Rectal smooth muscle tissue (tissue), 1 donor: Measurements from ENCODE around the gene TP53I3.
A peak's percentile ranks its signal among the peaks of the same experiment; 100 is the strongest.

Experiments
- H3K27ac ChIP-seq: one replicate; pipeline ENCODE4 v1.7.0; 2013; ENCODE audit warnings: low read depth, low read length, inconsistent platforms
- H3K27me3 ChIP-seq: one replicate; pipeline ENCODE4 v1.7.0; 2013; ENCODE audit warnings: low read length; ENCODE audit not compliant: control insufficient read depth, insufficient read depth
- H3K36me3 ChIP-seq: one replicate; pipeline ENCODE4 v1.7.0; 2013; ENCODE audit warnings: low read length; ENCODE audit not compliant: control insufficient read depth, insufficient read depth
- H3K4me1 ChIP-seq: one replicate; pipeline ENCODE4 v1.7.0; 2013; ENCODE audit warnings: low read length; ENCODE audit not compliant: control insufficient read depth, insufficient read depth
- H3K4me3 ChIP-seq: one replicate; pipeline ENCODE4 v1.7.0; 2013; ENCODE audit warnings: low read length
- H3K9ac ChIP-seq: one replicate; pipeline ENCODE4 v1.7.0; 2013; ENCODE audit warnings: low read length

TP53I3 gene, protein sequence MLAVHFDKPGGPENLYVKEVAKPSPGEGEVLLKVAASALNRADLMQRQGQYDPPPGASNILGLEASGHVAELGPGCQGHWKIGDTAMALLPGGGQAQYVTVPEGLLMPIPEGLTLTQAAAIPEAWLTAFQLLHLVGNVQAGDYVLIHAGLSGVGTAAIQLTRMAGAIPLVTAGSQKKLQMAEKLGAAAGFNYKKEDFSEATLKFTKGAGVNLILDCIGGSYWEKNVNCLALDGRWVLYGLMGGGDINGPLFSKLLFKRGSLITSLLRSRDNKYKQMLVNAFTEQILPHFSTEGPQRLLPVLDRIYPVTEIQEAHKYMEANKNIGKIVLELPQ

DNA sequence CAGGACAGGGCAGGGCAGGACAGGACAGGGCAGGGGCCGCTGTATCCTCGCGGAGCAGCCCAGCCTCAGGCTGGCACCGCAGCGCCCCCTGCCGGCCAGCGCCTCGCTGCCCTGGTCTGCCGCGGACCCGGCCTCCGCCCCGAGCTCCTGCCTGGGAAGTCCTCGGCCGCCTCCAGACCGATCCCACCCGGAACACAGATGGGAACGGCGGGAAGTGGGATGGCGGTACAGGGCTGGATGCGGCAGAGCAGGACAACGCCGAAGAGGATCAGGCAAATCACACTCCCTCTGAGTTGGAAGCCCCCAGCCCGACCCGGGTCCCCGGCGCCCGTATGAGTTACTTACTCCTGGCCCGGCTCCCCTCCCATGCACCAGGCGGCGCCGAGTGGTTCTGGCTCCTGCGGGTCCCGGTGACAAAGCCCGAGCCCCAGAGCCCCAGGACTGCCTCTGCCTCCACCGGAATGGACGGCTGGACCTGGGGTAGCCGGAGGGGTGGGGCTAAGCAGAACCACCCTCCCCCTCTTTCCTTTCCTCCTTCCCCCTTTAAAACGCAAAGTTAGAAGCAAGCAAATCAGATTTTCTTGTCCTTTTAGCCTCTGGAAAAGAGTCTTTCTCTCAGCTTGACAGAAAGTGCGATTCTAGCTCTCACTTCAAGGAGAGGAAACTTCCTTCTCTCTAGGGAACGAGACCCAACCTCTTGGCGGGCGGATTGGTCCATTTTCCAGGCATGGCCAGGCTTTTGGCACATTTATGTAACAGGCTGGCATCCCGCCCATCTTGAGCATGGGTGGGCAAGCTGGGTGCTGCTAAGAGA lies at the start of gene TP53I3:
Gene TP53I3, minus strand, starts transcription at position 449 of the 814 bp plus-strand sequence. CDS start 508 bp downstream, outside the sequence.
- H3K36me3 ChIP-seq, result peaks cover 5% of the 10 kb centered on the region

DNA sequence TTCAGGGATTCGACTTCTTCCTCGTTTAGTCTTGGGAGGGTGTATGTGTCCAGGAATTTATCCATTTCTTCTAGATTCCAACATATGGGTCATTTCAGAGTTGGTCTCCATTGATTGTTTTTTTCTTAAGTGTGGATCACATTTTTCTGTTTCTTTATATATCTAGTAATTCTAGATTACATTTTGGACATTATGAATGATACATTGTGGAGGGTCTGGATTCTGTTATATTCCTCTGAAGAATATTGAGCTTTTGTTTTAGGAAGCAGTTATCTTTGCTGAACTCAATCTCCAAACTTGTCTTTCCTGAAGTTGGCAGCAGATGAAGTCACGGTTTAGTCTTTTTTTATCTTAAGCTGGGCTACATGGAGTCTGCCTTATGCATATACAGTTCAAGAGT lies 47.9 kb upstream of the TP53I3 start:
- no peak overlapping the region for H3K27ac ChIP-seq
- no peaks in the 10 kb centered on the region for H3K4me1 ChIP-seq
- no peaks in the 10 kb centered on the region for H3K27me3 ChIP-seq
- H3K36me3 ChIP-seq, result no peaks in the 10 kb centered on the region
- H3K9ac ChIP-seq, result no peak overlapping the region
- no peak overlapping the region for H3K4me3 ChIP-seq

More for the DNA sequence above, at the start of gene TP53I3:
- Histone ChIP-seq H3K9ac (peak within 1 kb of the TSS; percentile 94), H3K27me3 (no peaks in the 10 kb centered on the region), H3K4me3 (peak within 1 kb of the TSS; percentile 65), H3K27ac (peak within 1 kb of the TSS; percentile 93), H3K4me1 (peaks cover 8% of the 10 kb centered on the region)

DNA sequence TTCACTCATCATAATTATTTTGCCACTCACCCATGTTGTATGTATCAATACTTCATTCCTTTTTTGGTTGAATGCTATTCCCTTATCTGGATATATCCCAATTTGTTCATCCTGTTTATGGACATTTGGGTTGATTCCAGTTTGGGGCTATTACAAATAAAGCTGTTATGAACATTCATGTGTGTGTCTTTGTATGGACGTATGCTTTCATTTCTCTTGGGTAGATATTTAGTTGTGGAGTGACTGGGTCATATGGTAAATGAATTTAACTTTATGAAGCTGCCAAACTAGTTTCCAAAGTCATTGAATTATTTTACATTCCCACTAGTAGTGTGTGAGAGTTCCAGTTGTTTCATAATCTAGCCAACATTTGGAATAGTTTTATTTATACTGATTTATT lies 41.3 kb upstream of the TP53I3 start:
- Histone ChIP-seq H3K27ac (no peak overlapping the region), H3K9ac (no peak overlapping the region), H3K4me3 (no peak overlapping the region), H3K36me3 (no peaks in the 10 kb centered on the region), H3K4me1 (peaks cover 9% of the 10 kb centered on the region), H3K27me3 (no peaks in the 10 kb centered on the region)

DNA sequence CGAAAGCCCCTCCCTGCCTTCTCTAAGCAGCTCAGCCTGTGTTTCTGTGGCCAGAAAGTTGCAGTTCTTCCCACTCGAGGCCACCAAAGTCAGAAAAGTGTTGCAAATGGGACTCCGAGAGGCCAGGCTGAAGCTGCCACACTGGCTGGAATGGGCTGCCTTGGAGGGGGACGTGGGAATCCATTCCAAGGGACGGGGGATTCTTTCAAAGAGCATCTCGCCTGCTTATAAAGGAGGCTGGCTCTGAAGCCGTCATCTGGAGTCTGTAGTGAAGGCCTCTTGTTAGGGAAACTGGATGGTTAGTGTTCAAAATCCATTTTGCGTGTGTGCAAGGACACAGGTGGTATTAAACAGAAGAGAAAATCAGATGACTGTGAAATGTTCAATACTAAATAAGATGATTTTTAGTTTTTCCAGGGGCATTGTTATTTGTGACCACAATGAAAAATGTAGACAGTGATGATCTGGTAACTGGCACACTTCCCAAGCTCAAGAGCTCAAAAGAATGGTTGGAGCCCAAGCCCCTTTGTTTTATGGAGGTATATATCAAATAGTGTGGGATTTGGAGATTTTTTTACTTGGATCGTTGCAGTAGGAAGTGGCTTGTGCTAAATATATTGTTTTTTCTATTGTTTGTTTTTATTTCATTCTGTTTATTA lies 39.4 kb upstream of the TP53I3 start:
- Histone ChIP-seq H3K27ac (peak overlapping the region; percentile 90), H3K4me1 (peaks cover 9% of the 10 kb centered on the region), H3K27me3 (no peaks in the 10 kb centered on the region), H3K9ac (peak overlapping the region; percentile 63), H3K4me3 (peak overlapping the region; percentile 94), H3K36me3 (no peaks in the 10 kb centered on the region)

DNA sequence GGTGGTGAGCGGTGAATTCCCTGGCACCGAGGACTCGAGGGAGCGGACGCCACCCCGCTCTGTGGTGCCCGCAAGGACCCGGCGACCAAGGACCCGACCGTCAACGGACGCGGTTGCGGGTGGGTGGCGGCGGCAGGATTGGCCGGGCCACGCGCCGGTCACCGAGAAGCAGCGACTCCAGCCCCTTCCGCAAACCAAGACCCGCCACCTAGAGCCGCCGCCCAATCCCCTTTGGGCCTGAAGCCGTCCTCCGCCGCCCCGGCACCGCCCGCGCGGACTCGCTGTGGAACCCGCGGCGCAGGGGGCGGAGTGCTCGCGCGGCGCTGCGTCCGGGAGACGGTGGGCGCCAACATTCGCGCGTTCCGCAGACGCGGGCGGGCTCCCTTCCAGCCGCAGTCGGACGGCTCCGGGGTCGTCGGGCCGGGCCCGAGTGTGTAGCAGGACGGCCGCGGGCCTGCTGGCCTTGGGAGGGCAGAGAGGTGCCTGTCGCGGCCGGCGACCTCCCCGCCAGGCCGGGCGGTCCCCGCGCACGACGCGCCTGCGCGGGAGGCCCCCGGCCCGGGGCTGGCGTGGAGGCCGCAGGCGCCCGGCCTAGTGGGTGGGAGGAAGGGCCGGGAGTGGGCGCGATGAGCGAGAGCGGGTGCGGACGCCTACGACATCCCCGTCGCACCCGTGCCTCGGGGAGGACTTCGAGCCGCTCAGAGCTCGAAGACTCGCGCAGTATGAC lies 38.7 kb upstream of the TP53I3 start, which contains the start of the genes FAM228B and PFN4:
Gene FAM228B, plus strand, starts transcription at position 275 of the 727 bp plus-strand sequence. CDS start 893 bp downstream, outside the sequence.
Gene PFN4, minus strand, starts transcription at position 140 of the 727 bp plus-strand sequence. CDS start 799 bp downstream, outside the sequence.
- peak within 1 kb of the TSS; percentile 70 for H3K9ac ChIP-seq
- H3K36me3 ChIP-seq, result no peaks in the 10 kb centered on the region
- H3K27me3 ChIP-seq, result no peaks in the 10 kb centered on the region

DNA sequence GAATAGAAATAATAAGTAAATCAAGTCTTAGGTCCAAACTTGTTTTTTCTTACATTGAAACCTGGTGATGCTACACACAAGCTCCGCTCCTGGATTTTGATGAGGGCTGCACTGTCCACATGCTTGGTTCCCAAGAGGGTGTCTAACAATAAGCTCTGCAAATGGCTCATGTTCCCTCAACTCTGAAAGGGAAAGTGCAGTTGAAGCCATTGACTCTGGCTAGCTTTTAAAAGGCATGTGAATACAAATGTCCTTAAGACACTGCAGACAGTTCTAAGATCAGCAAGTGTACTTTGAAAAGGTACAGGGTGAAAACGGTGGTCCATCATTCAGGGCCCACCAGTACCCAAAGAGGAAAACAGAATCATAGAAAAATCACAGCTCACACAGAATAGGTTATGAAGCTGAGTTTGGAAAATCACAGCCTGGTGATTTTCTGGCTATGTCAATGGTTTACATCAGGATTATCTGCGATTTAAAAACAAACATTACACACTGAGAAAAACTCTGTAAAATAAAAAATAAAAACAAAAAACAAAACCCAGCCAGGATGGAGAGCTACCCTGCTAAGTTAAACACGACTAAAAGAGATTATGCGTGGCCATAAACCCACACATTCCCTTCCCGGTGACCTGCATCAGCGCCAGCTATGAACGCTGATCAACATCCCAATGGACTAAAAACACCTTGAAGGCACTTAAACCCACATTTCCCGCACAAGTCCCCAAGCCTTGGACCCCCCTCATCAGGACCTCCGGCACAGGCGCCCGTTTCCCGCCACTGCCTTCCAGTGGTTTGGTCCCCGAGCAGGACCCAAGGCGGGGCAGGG lies 37.9 kb upstream of the TP53I3 start:
- Histone ChIP-seq H3K4me1 (peaks cover 9% of the 10 kb centered on the region), H3K27me3 (no peaks in the 10 kb centered on the region), H3K9ac (peak overlapping the region; percentile 70), H3K36me3 (no peaks in the 10 kb centered on the region), H3K27ac (peak overlapping the region; percentile 90), H3K4me3 (peak overlapping the region; percentile 94)

More for the DNA sequence above, 38.7 kb upstream of the TP53I3 start, which contains the start of the genes FAM228B and PFN4:
- Histone ChIP-seq H3K4me1 (peaks cover 9% of the 10 kb centered on the region), H3K4me3 (peak within 1 kb of the TSS; percentile 94), H3K27ac (peak within 1 kb of the TSS; percentile 90)

DNA sequence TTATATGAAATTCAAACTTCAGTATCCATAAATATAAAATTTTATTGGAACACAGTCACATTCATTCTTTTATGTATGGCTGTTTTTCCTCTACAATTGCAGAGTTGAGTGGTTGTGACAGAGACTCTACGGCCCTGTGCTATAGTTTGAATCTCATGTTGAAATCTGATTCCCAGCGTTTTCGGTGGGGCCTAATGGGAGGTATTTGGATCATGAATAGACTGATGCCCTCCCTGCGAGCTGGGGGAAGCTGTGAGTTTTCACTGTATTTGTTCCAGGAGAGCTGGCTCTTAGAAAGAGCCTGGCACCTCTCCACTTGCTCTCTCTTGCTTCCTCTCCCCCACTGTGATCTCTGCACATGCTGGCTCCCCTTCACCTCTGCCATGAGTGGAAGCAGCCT lies 36.8 kb upstream of the TP53I3 start:
- H3K27ac ChIP-seq, result no peak overlapping the region

DNA sequence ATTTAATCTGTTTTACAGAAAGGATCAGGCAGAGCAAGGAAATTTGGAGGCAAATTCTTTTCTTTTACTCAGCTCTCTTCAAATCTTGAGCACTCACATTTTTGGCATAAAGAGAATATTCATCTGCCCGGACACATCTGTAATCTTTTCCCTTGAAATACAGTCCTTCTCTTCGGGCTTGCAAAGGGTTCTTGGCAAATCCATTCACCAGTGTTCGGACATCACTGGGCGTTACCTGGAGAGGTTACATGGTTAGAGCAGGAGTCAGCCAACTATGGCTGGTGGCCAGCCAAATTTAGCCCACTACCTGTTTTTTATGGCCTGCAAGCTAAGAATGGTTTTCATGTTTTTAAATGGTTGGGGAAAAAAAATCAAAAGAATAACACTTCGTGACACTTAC lies 36.4 kb upstream of the TP53I3 start:
- no peak overlapping the region for H3K27ac ChIP-seq
- peaks cover 9% of the 10 kb centered on the region for H3K4me1 ChIP-seq
- no peaks in the 10 kb centered on the region for H3K36me3 ChIP-seq

More for the DNA sequence above, 36.8 kb upstream of the TP53I3 start:
- Histone ChIP-seq H3K4me3 (no peak overlapping the region), H3K27me3 (no peaks in the 10 kb centered on the region), H3K36me3 (no peaks in the 10 kb centered on the region), H3K4me1 (peaks cover 9% of the 10 kb centered on the region), H3K9ac (no peak overlapping the region)

DNA sequence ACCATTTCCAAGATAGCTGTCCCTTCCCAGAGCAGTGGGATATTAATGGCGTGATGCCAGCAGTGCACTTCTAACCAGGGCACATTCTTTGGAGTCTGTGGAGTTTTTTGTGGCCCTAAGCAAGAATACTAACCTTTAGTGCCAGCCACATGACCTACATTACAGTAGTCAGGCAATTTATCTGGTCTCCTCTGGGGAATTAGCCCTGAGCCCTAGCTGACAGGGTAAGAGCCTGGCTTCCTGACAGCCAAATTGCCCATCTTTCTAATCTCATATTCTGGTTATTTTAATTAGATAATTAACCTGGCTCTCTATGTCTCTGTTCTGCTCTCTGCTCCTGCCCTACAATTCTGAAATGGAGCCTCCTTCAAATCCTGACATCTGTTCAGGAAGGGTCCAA lies 33.3 kb upstream of the TP53I3 start:
- Histone ChIP-seq H3K27ac (no peak overlapping the region), H3K9ac (no peak overlapping the region), H3K27me3 (no peaks in the 10 kb centered on the region), H3K4me1 (peaks cover 3% of the 10 kb centered on the region), H3K4me3 (no peak overlapping the region), H3K36me3 (no peaks in the 10 kb centered on the region)

More for the DNA sequence above, 36.4 kb upstream of the TP53I3 start:
- H3K4me3 ChIP-seq, result no peak overlapping the region
- H3K9ac ChIP-seq, result no peak overlapping the region
- H3K27me3 ChIP-seq, result no peaks in the 10 kb centered on the region

DNA sequence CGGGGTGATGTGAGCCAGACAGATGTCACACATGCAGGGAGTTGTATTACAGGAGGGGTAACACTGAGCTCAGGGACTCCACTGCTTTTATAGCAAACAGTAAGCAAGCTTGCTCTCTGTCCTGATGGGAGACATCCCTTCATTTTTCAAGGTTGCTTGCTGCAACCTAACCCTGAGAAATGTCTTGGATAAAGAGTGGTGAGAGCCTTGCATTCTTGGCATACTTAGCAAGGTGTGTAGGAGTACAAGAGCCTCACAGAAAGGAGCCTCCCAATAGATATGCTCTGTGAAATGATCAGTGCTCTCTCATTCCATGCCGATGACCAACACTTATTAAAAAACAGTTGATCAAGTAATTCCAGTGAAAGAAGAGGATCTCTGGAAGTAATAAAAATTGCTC lies 30.4 kb upstream of the TP53I3 start:
- H3K36me3 ChIP-seq, result no peaks in the 10 kb centered on the region
- H3K9ac ChIP-seq, result no peak overlapping the region
- no peak overlapping the region for H3K27ac ChIP-seq
- H3K4me3 ChIP-seq, result no peak overlapping the region
- H3K27me3 ChIP-seq, result no peaks in the 10 kb centered on the region
- no peaks in the 10 kb centered on the region for H3K4me1 ChIP-seq

DNA sequence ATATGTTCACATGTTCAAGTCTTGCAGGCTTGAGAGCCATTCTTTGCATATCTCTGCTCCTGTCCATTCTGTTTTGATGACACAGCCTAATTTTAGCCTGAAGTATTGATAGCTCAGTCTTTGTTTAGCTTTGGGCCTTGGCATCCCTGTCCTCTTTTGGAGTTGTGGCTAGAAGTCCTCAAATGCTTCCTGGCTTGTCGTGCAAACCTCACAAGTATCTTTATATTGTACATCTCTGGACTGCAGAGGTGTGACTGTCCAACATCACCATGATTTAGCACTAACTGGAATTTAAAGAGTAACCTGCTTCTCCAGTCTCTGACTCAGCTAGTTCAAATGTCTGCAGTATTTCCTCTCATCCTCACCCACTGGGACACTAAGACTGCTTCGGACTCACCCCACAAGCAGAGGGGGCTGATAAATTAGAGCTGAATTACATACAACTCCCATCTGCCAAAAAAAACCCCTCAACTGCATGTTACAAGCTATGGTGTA lies 26.8 kb upstream of the TP53I3 start:
- no peak overlapping the region for H3K27ac ChIP-seq
- no peak overlapping the region for H3K4me3 ChIP-seq
- no peak overlapping the region for H3K9ac ChIP-seq
- H3K4me1 ChIP-seq, result no peaks in the 10 kb centered on the region
- no peaks in the 10 kb centered on the region for H3K36me3 ChIP-seq
- H3K27me3 ChIP-seq, result no peaks in the 10 kb centered on the region
